Cardiac muscle cell (in vitro differentiated cells and primary cell): ENCODE data around the gene IL1B. TPM values are rescaled to one million over a fixed set of nuclear protein-coding genes. Genes with fewer than 3 reads are reported as not detected.

Experiments used
- DNase-seq, 2 donors: peaks; one replicate each; pipeline versions ENCODE4 v3.0.0 to v3.0.0-alpha.2; 2010 to 2017; ENCODE audit warnings: low read depth in 1 of 2, low spot score in 1 of 2
- H3K27ac ChIP-seq: fragments of 200-600 bp; sonication (generic); 2 replicates; pipeline ENCODE4 v1.5.1; 2016
- H3K27me3 ChIP-seq: fragments of 200-600 bp; sonication (generic); 2 replicates; pipeline ENCODE4 v1.6.0; 2016; ENCODE audit warnings: control low read depth
- H3K36me3 ChIP-seq: fragments of 200-600 bp; sonication (generic); 2 replicates; pipeline ENCODE4 v1.5.1; 2016; ENCODE audit warnings: control low read depth
- H3K4me1 ChIP-seq: fragments of 200-600 bp; sonication (generic); 2 replicates; pipeline ENCODE4 v1.8.1; 2017; ENCODE audit warnings: low read depth, mild to moderate bottlenecking, mixed run types
- H3K4me3 ChIP-seq: fragments of 200-600 bp; sonication (generic); 2 replicates; pipeline ENCODE4 v1.5.1; 2016; ENCODE audit warnings: mild to moderate bottlenecking
- H3K9me3 ChIP-seq: fragments of 200-600 bp; sonication (generic); 2 replicates; pipeline ENCODE4 v1.5.1; 2017; ENCODE audit warnings: low read depth, mild to moderate bottlenecking, control low read depth
- CTCF ChIP-seq: IDR thresholded peaks from 2 replicates; pipeline ENCODE4 v1.5.1; 2012; ENCODE audit warnings: low read depth, mild to moderate bottlenecking, low read length
- polyA plus RNA-seq: library from polyadenylated mRNA; unstranded; fragments of >200 nt; fragmentation: Nextera tagmentation; extraction: Ambion mirVana; gene quantifications from 2 replicates; pipeline ENCODE4 v1.2.1, GENCODE V29; 2016
- total RNA-seq: library from RNA; depleted of rRNA; stranded (reverse); fragments of >200 nt; gene quantifications from 2 replicates; pipeline ENCODE4 v1.2.3, GENCODE V29; 2016

Gene IL1B
- total and polyA plus RNA-seq, 2 experiments from 2014 or later, result not detected

- no peak for TF ChIP-seq CTCF
- H3K4me1 ChIP-seq, result no peaks in the 10 kb centered on the region
- no peaks in the 10 kb centered on the region for H3K36me3 ChIP-seq
- peak in 1 of 2 donors; percentile 58 for DNase-seq
- no peaks in the 10 kb centered on the region for H3K27me3 ChIP-seq
- no peak overlapping the region for H3K4me3 ChIP-seq
- H3K27ac ChIP-seq, result no peak overlapping the region
- no peaks in the 10 kb centered on the region for H3K9me3 ChIP-seq
These were observed 24.0 kb downstream of the IL1B start for GRCh38 chr2:112812318-112813267.

GRCh38 chr2:112811841-112812306 is 24.7 kb downstream of the IL1B start:
- no peak for TF ChIP-seq CTCF
- Histone ChIP-seq H3K4me3 (no peak overlapping the region), H3K36me3 (no peaks in the 10 kb centered on the region), H3K27ac (no peak overlapping the region), H3K9me3 (no peaks in the 10 kb centered on the region), H3K4me1 (no peaks in the 10 kb centered on the region), H3K27me3 (no peaks in the 10 kb centered on the region)
- peak in 1 of 2 donors; percentile 90 for DNase-seq

GRCh38 chr2:112811276-112811831 is 25.2 kb downstream of the IL1B start:
- DNase-seq, result no peak
- no peak for TF ChIP-seq CTCF
- Histone ChIP-seq H3K4me3 (no peak overlapping the region), H3K4me1 (no peaks in the 10 kb centered on the region), H3K9me3 (no peaks in the 10 kb centered on the region), H3K27me3 (no peaks in the 10 kb centered on the region), H3K27ac (no peak overlapping the region), H3K36me3 (no peaks in the 10 kb centered on the region)

DNA sequence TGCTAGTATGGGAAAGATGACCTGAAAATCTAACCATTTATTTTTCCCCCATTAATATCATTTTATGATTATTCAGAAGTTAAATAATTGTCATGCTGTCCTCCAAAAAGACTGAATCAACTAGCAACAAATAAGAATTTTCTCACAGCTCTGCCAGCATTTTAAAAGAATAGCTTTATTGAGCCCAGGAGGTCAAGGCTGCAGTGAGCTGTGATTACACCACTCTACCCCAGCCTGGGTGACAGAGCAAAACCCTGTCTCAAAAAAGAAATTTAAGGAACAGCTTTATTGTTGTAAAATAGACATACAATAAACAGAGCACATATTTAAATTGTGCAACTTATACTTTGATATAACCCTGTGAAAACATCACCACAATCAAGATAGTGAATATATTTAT is 27.5 kb downstream of the IL1B start:
- TF ChIP-seq CTCF, result no peak
- Histone ChIP-seq H3K4me3 (no peak overlapping the region), H3K36me3 (no peaks in the 10 kb centered on the region), H3K4me1 (no peaks in the 10 kb centered on the region), H3K9me3 (no peaks in the 10 kb centered on the region), H3K27ac (no peak overlapping the region), H3K27me3 (no peaks in the 10 kb centered on the region)
- DNase-seq, result no peak

- no peak for TF ChIP-seq CTCF
- H3K4me3 ChIP-seq, result no peak overlapping the region
- no peaks in the 10 kb centered on the region for H3K4me1 ChIP-seq
- no peaks in the 10 kb centered on the region for H3K27me3 ChIP-seq
- H3K27ac ChIP-seq, result no peak overlapping the region
- DNase-seq, result no peak
- H3K9me3 ChIP-seq, result no peaks in the 10 kb centered on the region
- H3K36me3 ChIP-seq, result no peaks in the 10 kb centered on the region
These were observed 29.3 kb downstream of the IL1B start for GRCh38 chr2:112807233-112807807.
